Posterior vena cava (tissue), 2 donors: ENCODE data around the gene EIF4G3. TPM values are rescaled to one million over a fixed set of nuclear protein-coding genes. Genes with fewer than 3 reads are reported as not detected.
"Not testable (repeated sequence)": the region's sequence is repeated elsewhere in the genome, so short reads cannot be mapped to it uniquely, and the experiment has no call there.

Experiments
- DNase-seq: peaks from one replicate; pipeline ENCODE4 v3.0.0-alpha.2; 2020; ENCODE audit warnings: low spot score
- intact Hi-C, 2 donors: fragments of 100-400 bp; cut with DNase I; formaldehyde crosslinking; loops; one replicate each; pipeline versions ENCODE4 v1.14.1 to v1.14.2; 2022 to 2023
- total RNA-seq, 2 donors: library from RNA; stranded (reverse); fragmentation: NEBNext Ultra II Directional; extraction: Animal tissue kit (Norgen Biotek cat#: 25700); gene quantifications; one replicate each; pipeline ENCODE4 v1.2.1, GENCODE V29; 2021
- donor health status: DM: yes; HTN: yes; CAD: no.
- donor health status: DM: yes; HTN: yes; CAD: no.

EIF4G3 gene
- total RNA-seq, 2 donors from 2014 or later, result 54.7 to 56.6 TPM

GRCh38 chr1:20840731-20841130, 336.0 kb downstream of the EIF4G3 start:
- DNase-seq, result no peak
- intact Hi-C loops, result no loop called here

GRCh38 chr1:20837554-20838192, 339.0 kb downstream of the EIF4G3 start:
- intact Hi-C loops, result loop anchor here in 1 of 2 donors (5.0 kb wide), 1 partner anchor 615 kb away; no protein-coding TSS in a partner anchor

GRCh38 chr1:20836230-20836629, 340.5 kb downstream of the EIF4G3 start:
- no peak for DNase-seq
- intact Hi-C loops, result loop anchor here in 1 of 2 donors (5.0 kb wide), 1 partner anchor 614 kb away; no protein-coding TSS in a partner anchor

More at GRCh38 chr1:20837554-20838192, 339.0 kb downstream of the EIF4G3 start:
- no peak for DNase-seq

- DNase-seq, result no peak
- intact Hi-C loops, result loop anchor here in 1 of 2 donors (5.0 kb wide), 1 partner anchor 612 kb away; no protein-coding TSS in a partner anchor
These were observed 341.9 kb downstream of the EIF4G3 start for GRCh38 chr1:20834780-20835179.

- intact Hi-C loops, result no loop called here
- DNase-seq, result no peak
These were observed 342.5 kb downstream of the EIF4G3 start for GRCh38 chr1:20834192-20834591.

- no peak for DNase-seq
- intact Hi-C loops, result no loop called here
These were observed 346.3 kb downstream of the EIF4G3 start for GRCh38 chr1:20830378-20830777.

GRCh38 chr1:20829946-20830345, 346.8 kb downstream of the EIF4G3 start:
- intact Hi-C loops, result no loop called here

GRCh38 chr1:20829531-20829930, 347.2 kb downstream of the EIF4G3 start:
- intact Hi-C loops, result no loop called here
- no peak for DNase-seq

More at GRCh38 chr1:20829946-20830345, 346.8 kb downstream of the EIF4G3 start:
- DNase-seq, result no peak

GRCh38 chr1:20823845-20824244, 352.9 kb downstream of the EIF4G3 start:
- intact Hi-C loops, result no loop called here
- DNase-seq, result no peak

- no peak for DNase-seq
- intact Hi-C loops, result no loop called here
These were observed 355.2 kb downstream of the EIF4G3 start for GRCh38 chr1:20821466-20821865.

GRCh38 chr1:20819818-20820217, 356.9 kb downstream of the EIF4G3 start:
- intact Hi-C loops, result no loop called here
- no peak for DNase-seq

- no peak for DNase-seq
- intact Hi-C loops, result no loop called here
These were observed 362.2 kb downstream of the EIF4G3 start for GRCh38 chr1:20814534-20814871.

GRCh38 chr1:20811916-20812315, 364.8 kb downstream of the EIF4G3 start:
- no peak for DNase-seq
- intact Hi-C loops, result no loop called here

GRCh38 chr1:20793236-20793635, 383.5 kb downstream of the EIF4G3 start:
- intact Hi-C loops, result no loop called here
- DNase-seq, result no peak

GRCh38 chr1:20792196-20792595, 384.5 kb downstream of the EIF4G3 start:
- intact Hi-C loops, result no loop called here
- DNase-seq, result no peak

- intact Hi-C loops, result no loop called here
- no peak for DNase-seq
These were observed 385.9 kb downstream of the EIF4G3 start for GRCh38 chr1:20790785-20791184.

- intact Hi-C loops, result loop anchor here in 1 of 2 donors (5.0 kb wide), 1 partner anchor 403 kb away; no protein-coding TSS in a partner anchor
- DNase-seq, result not testable (repeated sequence)
These were observed 387.1 kb downstream of the EIF4G3 start for GRCh38 chr1:20789598-20789997.

- intact Hi-C loops, result loop anchor here in 1 of 2 donors (2.0 to 5.0 kb wide), 2 partner anchors 275 to 404 kb away; no protein-coding TSS in a partner anchor
- DNase-seq, result no peak
These were observed 388.6 kb downstream of the EIF4G3 start for GRCh38 chr1:20787840-20788795.

GRCh38 chr1:20787029-20787839, 389.5 kb downstream of the EIF4G3 start, which contains the start of gene HP1BP3:
Gene HP1BP3, minus strand, starts transcription at chr1:20787307. Its CDS starts 6,867 bp downstream, at chr1:20780440.
- intact Hi-C loops, result loop anchor here in 1 of 2 donors (2.0 to 5.0 kb wide), 2 partner anchors 276 to 405 kb away; no protein-coding TSS in a partner anchor
- peak; percentile 92 for DNase-seq
